H1 (cell line): ENCODE measurements around the gene RARRES2. TPM values are rescaled to one million over a fixed set of nuclear protein-coding genes. Genes with fewer than 3 reads are reported as not detected.

Experiments
- CEBPB ChIP-seq: IDR thresholded peaks from 2 replicates; pipeline ENCODE4 v1.6.1; 2012; ENCODE audit warnings: low read depth, low read length
- CHD7 ChIP-seq: fragments of 300-600 bp; sonication (generic); IDR thresholded peaks from 2 replicates; pipeline ENCODE4 v1.7.1; 2012; ENCODE audit warnings: low read length, moderate library complexity, mild to moderate bottlenecking, inconsistent platforms; ENCODE audit not compliant: insufficient replicate concordance
- FOSL1 ChIP-seq: IDR thresholded peaks from 2 replicates; pipeline ENCODE4 v1.6.1; 2011; ENCODE audit warnings: mild to moderate bottlenecking, low read depth, low read length, moderate library complexity; ENCODE audit not compliant: insufficient read depth
- GTF2F1 ChIP-seq: IDR thresholded peaks from 2 replicates; pipeline ENCODE4 v1.6.1; 2012; ENCODE audit warnings: low read depth, low read length, improper control_type of control experiment, borderline replicate concordance
- HDAC6 ChIP-seq: IDR thresholded peaks from one replicate; pipeline ENCODE4 v1.7.1; 2012; ENCODE audit warnings: low read depth, mild to moderate bottlenecking, inconsistent platforms, low read length, moderate library complexity
- KDM5A ChIP-seq: fragments of 200-600 bp; IDR thresholded peaks from 2 replicates; pipeline ENCODE4 v1.7.1; 2012; ENCODE audit warnings: mild to moderate bottlenecking, low read length, inconsistent platforms, mixed read lengths
- POLR2A ChIP-seq, 2 experiments: IDR thresholded peaks; 1 replicate in 1 of 2; 2 replicates in 1 of 2; pipeline ENCODE4 v1.6.1; 2011; ENCODE audit warnings: low read depth in 2 of 2, low read length in 2 of 2, mild to moderate bottlenecking in 2 of 2; ENCODE audit errors: control extremely low read depth in 1 of 2
- SIN3A ChIP-seq, 2 experiments: IDR thresholded peaks in 1 of 2; conservative IDR thresholded peaks in 1 of 2; 2 replicates each; pipeline ENCODE4 v1.6.1; 2011 to 2012; ENCODE audit warnings: low read length in 2 of 2, improper control_type of control experiment in 1 of 2, low read depth in 1 of 2, mild to moderate bottlenecking in 1 of 2
- TAF7 ChIP-seq: optimal IDR thresholded peaks from 2 replicates; pipeline ENCODE3; 2011; ENCODE audit warnings: low read depth, mild to moderate bottlenecking, inconsistent platforms, low read length, moderate library complexity, borderline replicate concordance
- TCF12 ChIP-seq: IDR thresholded peaks from 2 replicates; pipeline ENCODE4 v1.6.1; 2011; ENCODE audit warnings: low read depth, mild to moderate bottlenecking, low read length
- polyA plus RNA-seq, 7 experiments: library from polyadenylated mRNA; depleted of rRNA in 3 of 7; stranded (reverse) in 5 of 7; unstranded in 2 of 7; fragments of >200 nt in 5 of 7; fragments of 200-250 nt in 2 of 7; gene quantifications; 1 replicate in 5 of 7; 2 replicates in 1 of 7; 4 replicates in 1 of 7; pipeline versions ENCODE4 v1.2.1 to v1.2.3, GENCODE V29; 2011 to 2013; ENCODE audit warnings: missing spikeins in 2 of 7, mixed read lengths in 2 of 7
- total RNA-seq: library from RNA; stranded (reverse); fragmentation: NEBNext Ultra II Directional; extraction: Animal tissue kit (Norgen Biotek cat#: 25700); gene quantifications from 2 replicates; pipeline ENCODE4 v1.2.1, GENCODE V29; 2021

Gene RARRES2
- total and polyA plus RNA-seq, 2 of the 8 experiments (the other 6 are each of a cell fraction or from before 2014, with no cell fraction given) = 254 to 441 TPM

GRCh38 chr7:150363370-150363769 lies 21.9 kb upstream of the RARRES2 start (continued):
- TF ChIP-seq CHD7 (no peak), HDAC6 (no peak), KDM5A (no peak), SIN3A (conservative IDR thresholded peaks at IDR 0.05 in 1 of 2, IDR thresholded peaks at IDR 0.05 in 1 of 2; ENCODE audit: low read depth in 1 of 2, low read length in 2 of 2) (no peak), POLR2A (IDR thresholded peaks at IDR 0.05; ENCODE audit: control extremely low read depth in 1 of 2, low read depth in 2 of 2, low read length in 2 of 2) (no peak), FOSL1 (no peak), TAF7 (no peak), CEBPB (no peak), TCF12 (no peak), GTF2F1 (no peak)
- TF ChIP-seq, all 59 proteins: peak for 0
